ENCODE results near the gene C10orf71. TPM values are rescaled to one million over a fixed set of nuclear protein-coding genes. Genes with fewer than 3 reads are reported as not detected.

The C10orf71 gene
- total RNA-seq, 2 donors from 2014 or later, result 0.14 TPM; not detected in 1

- H3K4me1 ChIP-seq (ENCODE audit: control insufficient read depth in 1 of 2, low read depth in 2 of 2), result no peaks in the 10 kb centered on the region
- H3K9me3 ChIP-seq, result peaks cover 6% of the 10 kb centered on the region
- no peak overlapping the region for H3K27ac ChIP-seq
- TF ChIP-seq, protein P1, sequence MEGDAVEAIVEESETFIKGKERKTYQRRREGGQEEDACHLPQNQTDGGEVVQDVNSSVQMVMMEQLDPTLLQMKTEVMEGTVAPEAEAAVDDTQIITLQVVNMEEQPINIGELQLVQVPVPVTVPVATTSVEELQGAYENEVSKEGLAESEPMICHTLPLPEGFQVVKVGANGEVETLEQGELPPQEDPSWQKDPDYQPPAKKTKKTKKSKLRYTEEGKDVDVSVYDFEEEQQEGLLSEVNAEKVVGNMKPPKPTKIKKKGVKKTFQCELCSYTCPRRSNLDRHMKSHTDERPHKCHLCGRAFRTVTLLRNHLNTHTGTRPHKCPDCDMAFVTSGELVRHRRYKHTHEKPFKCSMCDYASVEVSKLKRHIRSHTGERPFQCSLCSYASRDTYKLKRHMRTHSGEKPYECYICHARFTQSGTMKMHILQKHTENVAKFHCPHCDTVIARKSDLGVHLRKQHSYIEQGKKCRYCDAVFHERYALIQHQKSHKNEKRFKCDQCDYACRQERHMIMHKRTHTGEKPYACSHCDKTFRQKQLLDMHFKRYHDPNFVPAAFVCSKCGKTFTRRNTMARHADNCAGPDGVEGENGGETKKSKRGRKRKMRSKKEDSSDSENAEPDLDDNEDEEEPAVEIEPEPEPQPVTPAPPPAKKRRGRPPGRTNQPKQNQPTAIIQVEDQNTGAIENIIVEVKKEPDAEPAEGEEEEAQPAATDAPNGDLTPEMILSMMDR (IDR thresholded peaks at IDR 0.05), result no peak
- ATAC-seq (ENCODE audit: insufficient number of reproducible peaks, low FRiP score, low read depth) (no peak), DNase-seq (ENCODE audit: low spot score) (no peak)
- no peak overlapping the region for H3K4me3 ChIP-seq
- no peaks in the 10 kb centered on the region for H3K27me3 ChIP-seq (replicated peaks; ENCODE audit: insufficient read depth)
- H3K36me3 ChIP-seq, result no peaks in the 10 kb centered on the region
These were observed 38.2 kb upstream of the C10orf71 start for GRCh38 chr10:49260644-49261296.

- H3K9me3 ChIP-seq, result peaks cover 6% of the 10 kb centered on the region
- no peaks in the 10 kb centered on the region for H3K36me3 ChIP-seq
- no peaks in the 10 kb centered on the region for H3K4me1 ChIP-seq (ENCODE audit: control insufficient read depth in 1 of 2, low read depth in 2 of 2)
- H3K27ac ChIP-seq, result no peak overlapping the region
- no peak overlapping the region for H3K4me3 ChIP-seq
- H3K27me3 ChIP-seq (replicated peaks; ENCODE audit: insufficient read depth), result no peaks in the 10 kb centered on the region
- no peak for DNase-seq (ENCODE audit: low spot score)
- TF ChIP-seq, protein P1 (IDR thresholded peaks at IDR 0.05), result no peak
- no peak for ATAC-seq (ENCODE audit: insufficient number of reproducible peaks, low FRiP score, low read depth)
These were observed 35.4 kb upstream of the C10orf71 start for GRCh38 chr10:49263591-49263990.

GRCh38 chr10:49264177-49264677 is 34.7 kb upstream of the C10orf71 start:
- DNase-seq (ENCODE audit: low spot score) (no peak), ATAC-seq (ENCODE audit: insufficient number of reproducible peaks, low FRiP score, low read depth) (no peak)
- Histone ChIP-seq H3K36me3 (no peaks in the 10 kb centered on the region), H3K9me3 (peaks cover 6% of the 10 kb centered on the region), H3K4me3 (no peak overlapping the region), H3K27ac (no peak overlapping the region), H3K4me1 (ENCODE audit: control insufficient read depth in 1 of 2, low read depth in 2 of 2) (no peaks in the 10 kb centered on the region), H3K27me3 (replicated peaks; ENCODE audit: insufficient read depth) (no peaks in the 10 kb centered on the region)
- TF ChIP-seq, protein P1 (IDR thresholded peaks at IDR 0.05), result no peak

DNA sequence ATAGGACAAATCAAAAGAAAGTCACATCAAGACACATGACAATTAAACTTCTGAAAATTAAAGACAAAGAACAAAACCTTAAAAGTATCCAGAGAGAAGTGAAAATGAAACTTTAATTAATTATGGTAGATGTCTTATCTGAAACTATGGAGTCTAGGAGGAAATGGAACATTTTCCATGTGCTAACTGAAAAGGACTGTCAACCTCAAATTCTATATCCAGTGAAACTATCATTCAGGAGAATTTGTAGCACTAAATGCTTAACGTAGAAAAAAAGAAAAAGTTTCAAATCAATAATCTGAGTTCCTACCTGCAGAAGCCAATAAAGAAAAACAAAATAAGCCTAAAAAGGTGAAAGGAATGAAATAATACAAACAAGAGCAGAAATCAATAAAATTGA is 33.1 kb upstream of the C10orf71 start:
- H3K4me3 ChIP-seq, result no peak overlapping the region

GRCh38 chr10:49268185-49268584 is 30.8 kb upstream of the C10orf71 start:
- no peaks in the 10 kb centered on the region for H3K27me3 ChIP-seq (replicated peaks; ENCODE audit: insufficient read depth)
- H3K9me3 ChIP-seq, result peaks cover 6% of the 10 kb centered on the region
- no peak overlapping the region for H3K4me3 ChIP-seq
- H3K36me3 ChIP-seq, result no peaks in the 10 kb centered on the region
- no peak for ATAC-seq (ENCODE audit: insufficient number of reproducible peaks, low FRiP score, low read depth)
- peaks cover 0 to 4% of the 10 kb centered on the region in 2 donors for H3K4me1 ChIP-seq (ENCODE audit: control insufficient read depth in 1 of 2, low read depth in 2 of 2)
- TF ChIP-seq, protein P1 (IDR thresholded peaks at IDR 0.05), result no peak
- DNase-seq (ENCODE audit: low spot score), result no peak
- H3K27ac ChIP-seq, result no peak overlapping the region

More for the DNA sequence above, 33.1 kb upstream of the C10orf71 start:
- ATAC-seq (ENCODE audit: insufficient number of reproducible peaks, low FRiP score, low read depth), result no peak
- no peak for DNase-seq (ENCODE audit: low spot score)
- TF ChIP-seq, protein P1 (IDR thresholded peaks at IDR 0.05), result no peak
- Histone ChIP-seq H3K27ac (no peak overlapping the region), H3K4me1 (ENCODE audit: control insufficient read depth in 1 of 2, low read depth in 2 of 2) (no peaks in the 10 kb centered on the region), H3K36me3 (no peaks in the 10 kb centered on the region), H3K27me3 (replicated peaks; ENCODE audit: insufficient read depth) (no peaks in the 10 kb centered on the region), H3K9me3 (peaks cover 6% of the 10 kb centered on the region)

Data from thoracic aorta (tissue), 2 donors.